Natural killer cell (primary cell): Measurements from ENCODE around the gene ABCC1. TPM values are rescaled to one million over a fixed set of nuclear protein-coding genes. Genes with fewer than 3 reads are reported as not detected.
"Not testable (repeated sequence)": the region's sequence is repeated elsewhere in the genome, so short reads cannot be mapped to it uniquely, and the experiment has no call there.

Source experiments
- ATAC-seq, 3 donors: fragments of 150-1000 bp in 2 of 3; fragments of 200-7000 bp in 1 of 3; cut with Tn5 transposase; 1 replicate in 1 of 3; 2 replicates in 2 of 3; pipeline ENCODE4 v1.10.0; 2021; ENCODE audit warnings: mild to moderate bottlenecking in 2 of 3, moderate library complexity in 2 of 3
- DNase-seq, 2 donors: peaks; one replicate each; pipeline versions ENCODE4 v3.0.0 to v3.0.0-alpha.2; 2013 to 2021; ENCODE audit warnings: mixed read lengths in 1 of 2
- H3K27ac ChIP-seq: one replicate; pipeline ENCODE4 v1.5.1; 2013; ENCODE audit warnings: mild to moderate bottlenecking, low read length
- H3K27me3 ChIP-seq: one replicate; pipeline ENCODE4 v1.6.1; 2013; ENCODE audit warnings: low read length; ENCODE audit not compliant: control insufficient read depth, insufficient read depth
- H3K36me3 ChIP-seq: one replicate; pipeline ENCODE4 v1.6.1; 2013; ENCODE audit warnings: low read length; ENCODE audit not compliant: control insufficient read depth, insufficient read depth
- H3K4me1 ChIP-seq: one replicate; pipeline ENCODE4 v1.6.1; 2013; ENCODE audit warnings: low read length; ENCODE audit not compliant: control insufficient read depth, insufficient read depth
- H3K4me3 ChIP-seq: one replicate; pipeline ENCODE4 v1.5.1; 2013; ENCODE audit warnings: low read length
- H3K9me3 ChIP-seq: one replicate; pipeline ENCODE4 v1.6.1; 2013; ENCODE audit warnings: low read length; ENCODE audit not compliant: control insufficient read depth, insufficient read depth
- H3K27ac Mint-ChIP-seq, 2 donors: one replicate each; pipeline ENCODE4 v1.8.0; 2022; ENCODE audit warnings: mild to moderate bottlenecking in 2 of 2, mixed read lengths in 2 of 2, moderate library complexity in 1 of 2
- H3K27me3 Mint-ChIP-seq, 2 donors: one replicate each; pipeline ENCODE4 v1.8.0; 2022; ENCODE audit warnings: low read depth in 2 of 2, mixed read lengths in 2 of 2
- H3K36me3 Mint-ChIP-seq: one replicate; pipeline ENCODE4 v1.8.0; 2022; ENCODE audit warnings: mixed read lengths
- H3K4me1 Mint-ChIP-seq, 2 donors: one replicate each; pipeline ENCODE4 v1.8.0; 2022; ENCODE audit warnings: mixed read lengths in 2 of 2
- H3K4me3 Mint-ChIP-seq: one replicate; pipeline ENCODE4 v1.8.0; 2022; ENCODE audit warnings: mild to moderate bottlenecking, moderate library complexity, mixed read lengths
- H3K9me3 Mint-ChIP-seq, 2 donors: one replicate each; pipeline ENCODE4 v1.8.0; 2022; ENCODE audit warnings: mixed read lengths in 2 of 2
- CTCF ChIP-seq: fragments of 200-600 bp; IDR thresholded peaks from one replicate; pipeline ENCODE4 v1.8.0; 2022; ENCODE audit warnings: antibody characterized with exemption
- WGBS: methylation state at CpG from one replicate; pipeline ENCODE4 v1.1.7; 2013; ENCODE audit warnings: missing lambda C conversion rate; ENCODE audit not compliant: insufficient coverage; 5-methylcytosine and 5-hydroxymethylcytosine counted together
- intact Hi-C: fragments of 100-400 bp; cut with micrococcal nuclease; formaldehyde crosslinking; loops from one replicate; pipeline ENCODE4 v1.14.2; 2022
- total RNA-seq, 4 donors: library from RNA; stranded (reverse); fragments of 120-200 nt in 1 of 4; gene quantifications; one replicate each; pipeline versions ENCODE4 v1.2.3 to v1.2.4, GENCODE V29; 2013 to 2022

Gene ABCC1
- total RNA-seq, 3 donors from 2014 or later (not counting 1 experiment from before 2014, with no cell fraction given), result 24.5 to 53.9 (median 27.9) TPM

- TF ChIP-seq CTCF, result no peak
- Histone ChIP-seq H3K36me3 (peaks cover 2% of the 10 kb centered on the region), H3K4me1 (no peaks in the 10 kb centered on the region), H3K9me3 (no peaks in the 10 kb centered on the region), H3K27me3 (no peaks in the 10 kb centered on the region), H3K4me3 (no peak overlapping the region), H3K27ac (no peak overlapping the region)
- no peaks in the 10 kb centered on the region for H3K27me3 Mint-ChIP-seq
- no peaks in the 10 kb centered on the region for H3K9me3 Mint-ChIP-seq
- ATAC-seq, result no peak
- H3K4me1 Mint-ChIP-seq, result no peaks in the 10 kb centered on the region
- no peak for DNase-seq
- no peak overlapping the region for H3K27ac Mint-ChIP-seq
- no peak overlapping the region for H3K4me3 Mint-ChIP-seq
- intact Hi-C loops, result no loop called here
- no peaks in the 10 kb centered on the region for H3K36me3 Mint-ChIP-seq
- WGBS, result 96% methylated on average over 10 of the region's 10 CpGs
These were observed 200.3 kb downstream of the ABCC1 start for GRCh38 chr16:16149710-16150116.

GRCh38 chr16:16150117-16150877, 200.9 kb downstream of the ABCC1 start:
- Mint-ChIP-seq H3K27me3 (peaks cover 0 to 3% of the 10 kb centered on the region in 2 donors), H3K36me3 (no peaks in the 10 kb centered on the region), H3K4me1 (no peaks in the 10 kb centered on the region), H3K4me3 (no peak overlapping the region), H3K27ac (no peak overlapping the region), H3K9me3 (no peaks in the 10 kb centered on the region)
- Histone ChIP-seq H3K27ac (no peak overlapping the region), H3K4me1 (no peaks in the 10 kb centered on the region), H3K4me3 (no peak overlapping the region), H3K9me3 (no peaks in the 10 kb centered on the region), H3K27me3 (no peaks in the 10 kb centered on the region), H3K36me3 (peaks cover 2% of the 10 kb centered on the region)
- 95% methylated on average over 28 of the region's 28 CpGs for WGBS
- ATAC-seq (no peak), DNase-seq (no peak)
- intact Hi-C loops, result no loop called here
- TF ChIP-seq CTCF, result no peak

- no peaks in the 10 kb centered on the region for H3K4me1 Mint-ChIP-seq
- H3K9me3 ChIP-seq, result no peaks in the 10 kb centered on the region
- no peaks in the 10 kb centered on the region for H3K36me3 Mint-ChIP-seq
- H3K4me1 ChIP-seq, result no peaks in the 10 kb centered on the region
- H3K27ac ChIP-seq, result no peak overlapping the region
- ATAC-seq (no peak), DNase-seq (no peak)
- intact Hi-C loops, result no loop called here
- peaks cover 2% of the 10 kb centered on the region for H3K36me3 ChIP-seq
- H3K27ac Mint-ChIP-seq, result no peak overlapping the region
- H3K9me3 Mint-ChIP-seq, result no peaks in the 10 kb centered on the region
- no peak for TF ChIP-seq CTCF
- peaks cover 0 to 6% of the 10 kb centered on the region in 2 donors for H3K27me3 Mint-ChIP-seq
- WGBS, result 95% methylated on average over 4 of the region's 4 CpGs
- no peaks in the 10 kb centered on the region for H3K27me3 ChIP-seq
- no peak overlapping the region for H3K4me3 ChIP-seq
- H3K4me3 Mint-ChIP-seq, result no peak overlapping the region
These were observed 201.4 kb downstream of the ABCC1 start for GRCh38 chr16:16150878-16151152.

- no peak overlapping the region for H3K27ac Mint-ChIP-seq
- no peak for TF ChIP-seq CTCF
- no peaks in the 10 kb centered on the region for H3K9me3 Mint-ChIP-seq
- WGBS, result 96% methylated on average over 5 of the region's 8 CpGs
- H3K4me3 ChIP-seq, result no peak overlapping the region
- H3K4me1 ChIP-seq, result no peaks in the 10 kb centered on the region
- peaks cover 2% of the 10 kb centered on the region for H3K36me3 ChIP-seq
- no peaks in the 10 kb centered on the region for H3K4me1 Mint-ChIP-seq
- DNase-seq (no peak), ATAC-seq (no peak)
- no peaks in the 10 kb centered on the region for H3K27me3 ChIP-seq
- intact Hi-C loops, result no loop called here
- H3K9me3 ChIP-seq, result no peaks in the 10 kb centered on the region
- H3K27me3 Mint-ChIP-seq, result peaks cover 0 to 6% of the 10 kb centered on the region in 2 donors
- H3K36me3 Mint-ChIP-seq, result no peaks in the 10 kb centered on the region
- H3K27ac ChIP-seq, result no peak overlapping the region
- no peak overlapping the region for H3K4me3 Mint-ChIP-seq
These were observed 201.9 kb downstream of the ABCC1 start for GRCh38 chr16:16151315-16151714.

- not testable (repeated sequence) for H3K27ac Mint-ChIP-seq
These were observed 203.6 kb downstream of the ABCC1 start for GRCh38 chr16:16153000-16153399.

More at GRCh38 chr16:16153000-16153399, 203.6 kb downstream of the ABCC1 start:
- WGBS, result 94% methylated on average over 12 of the region's 12 CpGs
- ATAC-seq, H3K4me3 ChIP-seq, H3K27ac ChIP-seq, H3K36me3 Mint-ChIP-seq, H3K9me3 Mint-ChIP-seq, H3K36me3 ChIP-seq, intact Hi-C loops, H3K9me3 ChIP-seq, H3K4me3 Mint-ChIP-seq, H3K4me1 ChIP-seq, H3K4me1 Mint-ChIP-seq, H3K27me3 Mint-ChIP-seq, H3K27me3 ChIP-seq, DNase-seq: not testable (repeated sequence)
